H9 (cell line): Measurements from ENCODE around the gene WWC2. TPM values are rescaled to one million over a fixed set of nuclear protein-coding genes. Genes with fewer than 3 reads are reported as not detected.
A peak's percentile ranks its signal among the peaks of the same experiment; 100 is the strongest.

Experiments
- DNase-seq: peaks from one replicate; pipeline ENCODE4 v3.0.0-alpha.2; 2017
- H2AFZ ChIP-seq: one replicate; pipeline ENCODE4 v1.6.1; 2013; ENCODE audit warnings: mild to moderate bottlenecking, low read length, control low read depth, moderate library complexity
- H2AK5ac ChIP-seq: 2 replicates; pipeline ENCODE4 v1.6.1; 2013; ENCODE audit warnings: low read length, control low read depth, mixed read lengths; ENCODE audit not compliant: insufficient read length
- H2BK120ac ChIP-seq: one replicate; pipeline ENCODE4 v1.6.1; 2013; ENCODE audit warnings: low read depth, mild to moderate bottlenecking, low read length, control low read depth, inconsistent platforms; ENCODE audit not compliant: poor library complexity, severe bottlenecking
- H2BK12ac ChIP-seq: 2 replicates; pipeline ENCODE4 v1.6.1; 2013; ENCODE audit warnings: low read length, control low read depth, mixed read lengths, low read depth; ENCODE audit not compliant: insufficient read length
- H2BK15ac ChIP-seq: 2 replicates; pipeline ENCODE4 v1.6.1; 2013; ENCODE audit warnings: low read depth, low read length, control low read depth
- H2BK20ac ChIP-seq: one replicate; pipeline ENCODE4 v1.6.1; 2013; ENCODE audit warnings: low read depth, mild to moderate bottlenecking, low read length, control low read depth, inconsistent platforms; ENCODE audit not compliant: poor library complexity, severe bottlenecking
- H2BK5ac ChIP-seq: 2 replicates; pipeline ENCODE4 v1.6.1; 2013; ENCODE audit warnings: low read length, control low read depth, mixed read lengths; ENCODE audit not compliant: insufficient read length
- H3K14ac ChIP-seq: 2 replicates; pipeline ENCODE4 v1.6.1; 2013; ENCODE audit warnings: low read length, control low read depth; ENCODE audit not compliant: insufficient read depth
- H3K18ac ChIP-seq: 2 replicates; pipeline ENCODE4 v1.6.1; 2013; ENCODE audit warnings: low read depth, mild to moderate bottlenecking, mixed read lengths, low read length, control low read depth; ENCODE audit not compliant: insufficient read length
- H3K23ac ChIP-seq: 2 replicates; pipeline ENCODE4 v1.6.1; 2013; ENCODE audit warnings: low read length, control low read depth, mixed read lengths, low read depth; ENCODE audit not compliant: insufficient read length
- H3K23me2 ChIP-seq: 2 replicates; pipeline ENCODE4 v1.6.1; 2013; ENCODE audit warnings: low read depth, mild to moderate bottlenecking, mixed read lengths, low read length, control low read depth; ENCODE audit not compliant: insufficient read length, poor library complexity, severe bottlenecking
- H3K27ac ChIP-seq: 2 replicates; pipeline ENCODE4 v1.5.1; 2013; ENCODE audit warnings: low read length, control low read depth, mixed read lengths, low read depth; ENCODE audit not compliant: insufficient read length
- H3K27me3 ChIP-seq: 2 replicates; pipeline ENCODE4 v1.6.1; 2013; ENCODE audit warnings: low read length, control low read depth, inconsistent platforms; ENCODE audit not compliant: insufficient read depth
- H3K4ac ChIP-seq: 2 replicates; pipeline ENCODE4 v1.6.1; 2013; ENCODE audit warnings: low read depth, mild to moderate bottlenecking, control low read depth, inconsistent platforms, low read length, moderate library complexity
- H3K4me1 ChIP-seq: 2 replicates; pipeline ENCODE4 v1.6.1; 2013; ENCODE audit warnings: low read length, control low read depth, inconsistent platforms; ENCODE audit not compliant: insufficient read depth
- H3K4me2 ChIP-seq: 2 replicates; pipeline ENCODE4 v1.6.1; 2013; ENCODE audit warnings: low read length, control low read depth, mixed read lengths; ENCODE audit not compliant: insufficient read length, insufficient read depth
- H3K56ac ChIP-seq: 2 replicates; pipeline ENCODE4 v1.6.1; 2013; ENCODE audit warnings: low read depth, mild to moderate bottlenecking, mixed read lengths, low read length, control low read depth; ENCODE audit not compliant: insufficient read length
- H3K79me1 ChIP-seq: 2 replicates; pipeline ENCODE4 v1.6.1; 2013; ENCODE audit warnings: low read depth, mild to moderate bottlenecking, moderate library complexity, low read length, control low read depth, inconsistent platforms; ENCODE audit not compliant: insufficient read depth, poor library complexity, severe bottlenecking
- H3K79me2 ChIP-seq: 2 replicates; pipeline ENCODE4 v1.6.1; 2013; ENCODE audit warnings: low read length, control low read depth, inconsistent platforms; ENCODE audit not compliant: insufficient read depth
- H3K9ac ChIP-seq: 2 replicates; pipeline ENCODE4 v1.6.1; 2013; ENCODE audit warnings: low read length, control low read depth, mixed read lengths; ENCODE audit not compliant: insufficient read length; ENCODE audit errors: extremely low read depth
- H3K9me3 ChIP-seq: one replicate; pipeline ENCODE4 v1.6.1; 2013; ENCODE audit warnings: low read depth, low read length, inconsistent platforms; ENCODE audit not compliant: control insufficient read depth
- H3T11ph ChIP-seq: one replicate; pipeline ENCODE4 v1.6.1; 2013; ENCODE audit warnings: mild to moderate bottlenecking, low read length, control low read depth, inconsistent platforms
- H4K20me1 ChIP-seq: one replicate; pipeline ENCODE4 v1.6.1; 2013; ENCODE audit not compliant: control insufficient read depth, insufficient read length, insufficient read depth
- H4K5ac ChIP-seq: 2 replicates; pipeline ENCODE4 v1.6.1; 2013; ENCODE audit warnings: low read depth, mild to moderate bottlenecking, mixed read lengths, low read length, control low read depth; ENCODE audit not compliant: insufficient read length
- H4K8ac ChIP-seq: replicated peaks from 2 replicates; pipeline ENCODE4 v1.6.1; 2013; ENCODE audit warnings: low read length, control low read depth, mixed read lengths, low read depth; ENCODE audit not compliant: insufficient read length
- H4K91ac ChIP-seq: 2 replicates; pipeline ENCODE4 v1.6.1; 2013; ENCODE audit warnings: low read depth, mild to moderate bottlenecking, moderate library complexity, mixed read lengths, low read length, control low read depth; ENCODE audit not compliant: insufficient read length
- H3K27ac Mint-ChIP-seq, 3 experiments: 2 replicates in 2 of 3; 3 replicates in 1 of 3; pipeline ENCODE4 v1.8.0; 2020 to 2021; ENCODE audit warnings: mixed read lengths in 3 of 3, mild to moderate bottlenecking in 1 of 3, moderate library complexity in 1 of 3
- H3K27me3 Mint-ChIP-seq: 2 replicates; pipeline ENCODE4 v1.8.0; 2021; ENCODE audit warnings: low read depth, mild to moderate bottlenecking, moderate library complexity, mixed read lengths
- H3K36me3 Mint-ChIP-seq, 3 experiments: 2 replicates in 2 of 3; 3 replicates in 1 of 3; pipeline ENCODE4 v1.8.0; 2020 to 2021; ENCODE audit warnings: low read depth in 3 of 3, mixed read lengths in 3 of 3; ENCODE audit not compliant: insufficient read depth in 1 of 3
- H3K4me1 Mint-ChIP-seq, 2 experiments: 2 replicates each; pipeline ENCODE4 v1.8.0; 2020; ENCODE audit warnings: mixed read lengths in 2 of 2
- H3K4me3 Mint-ChIP-seq, 2 experiments: 2 replicates in 1 of 2; 3 replicates in 1 of 2; pipeline ENCODE4 v1.8.0; 2020 to 2021; ENCODE audit warnings: mild to moderate bottlenecking in 2 of 2, mixed read lengths in 2 of 2, moderate library complexity in 1 of 2
- H3K9me3 Mint-ChIP-seq, 2 experiments: 2 replicates in 1 of 2; 3 replicates in 1 of 2; pipeline ENCODE4 v1.8.0; 2020; ENCODE audit warnings: mild to moderate bottlenecking in 2 of 2, mixed read lengths in 2 of 2, moderate library complexity in 1 of 2
- WGBS: extraction: QIAGEN DNeasy Blood & Tissue Kit; methylation state at CpG from one replicate; pipeline ENCODE4 v1.1.7; 2013; ENCODE audit warnings: missing lambda C conversion rate, low lambda C conversion rate, mixed read lengths; ENCODE audit not compliant: insufficient read length; ENCODE audit errors: extremely low coverage; 5-methylcytosine and 5-hydroxymethylcytosine counted together
- total RNA-seq: library from RNA; stranded (reverse); gene quantifications from 2 replicates; pipeline ENCODE4 v1.2.1, GENCODE V29; 2021
- TF ChIP-seq, protein P1 (sequence below): fragments of 200-600 bp; sonication (generic); conservative IDR thresholded peaks from 3 replicates; pipeline ENCODE4 v1.8.0; 2021; ENCODE audit warnings: antibody characterized with exemption, mild to moderate bottlenecking

WWC2 gene
- total RNA-seq, 1 experiment from 2014 or later, result 106 TPM

DNA sequence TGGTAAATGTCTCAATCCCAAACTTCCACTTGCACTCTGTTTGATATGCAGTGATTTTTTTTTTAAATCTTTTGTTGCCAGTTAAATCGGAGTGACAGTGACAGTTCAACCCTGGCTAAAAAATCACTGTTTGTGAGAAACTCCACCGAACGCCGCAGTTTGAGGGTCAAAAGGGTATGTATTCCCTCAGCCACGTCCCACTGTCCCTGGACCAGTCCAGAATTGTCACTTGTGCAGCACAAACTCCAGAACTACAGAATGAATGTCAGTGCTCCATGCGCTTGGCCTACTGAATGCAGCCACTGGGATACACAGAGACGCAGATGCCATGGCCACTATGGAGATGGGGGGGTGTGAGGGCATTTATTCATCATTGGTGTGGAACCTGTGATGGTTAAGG, 186.8 kb downstream of the WWC2 start:
- Histone ChIP-seq H2BK12ac (no peak overlapping the region), H3K79me1 (no peaks in the 10 kb centered on the region), H2BK5ac (no peak overlapping the region), H3K23me2 (no peaks in the 10 kb centered on the region), H4K20me1 (no peaks in the 10 kb centered on the region), H3K79me2 (no peaks in the 10 kb centered on the region), H2BK20ac (no peak overlapping the region), H3K18ac (no peak overlapping the region), H3K23ac (no peak overlapping the region), H3K9ac (no peak overlapping the region), H3K14ac (no peak overlapping the region), H3K4me2 (no peak overlapping the region), H3T11ph (no peak overlapping the region), H3K9me3 (no peaks in the 10 kb centered on the region), H4K91ac (no peak overlapping the region), H3K27me3 (no peaks in the 10 kb centered on the region), H3K4me1 (no peaks in the 10 kb centered on the region), H3K4ac (no peak overlapping the region), H2AFZ (no peak overlapping the region), H2BK120ac (no peak overlapping the region), H3K56ac (no peak overlapping the region), H2AK5ac (no peak overlapping the region), H3K27ac (no peak overlapping the region), H4K5ac (no peak overlapping the region), H2BK15ac (no peak overlapping the region), H4K8ac (no peak overlapping the region)
- TF ChIP-seq, protein P1, sequence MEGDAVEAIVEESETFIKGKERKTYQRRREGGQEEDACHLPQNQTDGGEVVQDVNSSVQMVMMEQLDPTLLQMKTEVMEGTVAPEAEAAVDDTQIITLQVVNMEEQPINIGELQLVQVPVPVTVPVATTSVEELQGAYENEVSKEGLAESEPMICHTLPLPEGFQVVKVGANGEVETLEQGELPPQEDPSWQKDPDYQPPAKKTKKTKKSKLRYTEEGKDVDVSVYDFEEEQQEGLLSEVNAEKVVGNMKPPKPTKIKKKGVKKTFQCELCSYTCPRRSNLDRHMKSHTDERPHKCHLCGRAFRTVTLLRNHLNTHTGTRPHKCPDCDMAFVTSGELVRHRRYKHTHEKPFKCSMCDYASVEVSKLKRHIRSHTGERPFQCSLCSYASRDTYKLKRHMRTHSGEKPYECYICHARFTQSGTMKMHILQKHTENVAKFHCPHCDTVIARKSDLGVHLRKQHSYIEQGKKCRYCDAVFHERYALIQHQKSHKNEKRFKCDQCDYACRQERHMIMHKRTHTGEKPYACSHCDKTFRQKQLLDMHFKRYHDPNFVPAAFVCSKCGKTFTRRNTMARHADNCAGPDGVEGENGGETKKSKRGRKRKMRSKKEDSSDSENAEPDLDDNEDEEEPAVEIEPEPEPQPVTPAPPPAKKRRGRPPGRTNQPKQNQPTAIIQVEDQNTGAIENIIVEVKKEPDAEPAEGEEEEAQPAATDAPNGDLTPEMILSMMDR, result no peak
- no peak overlapping the region for H3K4me3 Mint-ChIP-seq
- no CpG with 5 or more reads among the region's 7 CpGs for WGBS
- H3K4me1 Mint-ChIP-seq, result peaks cover under 1 to 2% of the 10 kb centered on the region in 2 experiments; a peak in 3 of 4 replicates
- no peaks in the 10 kb centered on the region; the same call in 1 of the 2 replicates for H3K27me3 Mint-ChIP-seq
- H3K27ac Mint-ChIP-seq, result peak overlapping the region in 1 of 3 experiments; percentile 23; a peak in 1 of 7 replicates
- DNase-seq, result no peak
- H3K36me3 Mint-ChIP-seq, result peaks cover 56 to 82% (median 78%) of the 10 kb centered on the region in 3 experiments
- H3K9me3 Mint-ChIP-seq, result no peaks in the 10 kb centered on the region
